ENCODE data around the gene SLA2.

DNA sequence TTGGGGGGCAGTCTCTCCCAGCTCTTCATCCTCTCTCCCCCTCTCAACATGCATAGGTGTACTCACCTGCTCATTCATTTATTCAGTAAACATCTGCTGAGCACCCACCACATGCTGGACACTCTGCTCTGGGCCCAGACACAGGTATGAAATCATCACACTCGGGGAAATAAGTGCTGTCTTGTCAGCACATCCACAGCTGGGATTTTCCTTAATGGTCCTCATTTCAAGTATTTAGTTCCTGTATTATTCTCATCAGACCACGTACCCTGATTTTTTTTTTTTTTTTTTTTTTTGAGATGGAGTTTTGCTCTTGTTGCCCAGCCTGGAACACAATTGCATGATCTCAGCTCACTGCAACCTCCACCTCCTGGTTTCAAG is 21.1 kb downstream of the SLA2 start:
- no peak for TF ChIP-seq FOXM1 (IDR thresholded peaks at IDR 0.05; ENCODE audit: low read depth)
- no peak for TF ChIP-seq CTCF (IDR thresholded peaks at IDR 0.05)
- no peak for TF ChIP-seq PBX3 (IDR thresholded peaks at IDR 0.05)
- no peak for TF ChIP-seq POLR2AphosphoS5 (IDR thresholded peaks at IDR 0.05; ENCODE audit: low read depth, low read length)
- TF ChIP-seq SMC3 (IDR thresholded peaks at IDR 0.05; ENCODE audit: low read depth, low read length): no peak
